NCI-H446 treated with DMSO at 0.1 percent for 48 hours (cell line): ENCODE measurements around the gene LRRC51.
"Not testable (repeated sequence)": the region's sequence is repeated elsewhere in the genome, so short reads cannot be mapped to it uniquely, and the experiment has no call there.

ENCODE experiments used
- DNase-seq: peaks from one replicate; lab custom pipeline; 2025; lab: John Stamatoyannopoulos, UW

Gene LRRC51

DNA sequence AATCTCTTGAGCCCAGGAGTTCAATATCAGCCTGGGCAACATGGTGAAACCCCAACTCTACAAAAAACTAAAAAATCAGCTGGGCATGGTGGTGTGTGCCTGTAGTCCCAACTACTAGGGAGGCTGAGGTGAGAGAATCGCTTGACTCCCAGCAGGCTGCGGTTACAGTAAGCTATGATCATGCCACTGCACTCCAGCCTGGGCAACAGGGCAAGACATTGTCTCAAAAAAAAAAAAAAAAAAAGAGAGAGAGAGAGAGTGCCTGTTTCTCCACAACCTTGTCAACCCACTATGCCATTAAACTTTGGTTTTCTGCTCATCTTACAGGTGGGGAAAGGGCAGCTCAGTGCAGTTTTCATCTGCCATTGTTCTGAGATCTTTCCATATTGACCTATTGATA, 60.0 kb downstream of the LRRC51 start:
- no peak for DNase-seq

DNA sequence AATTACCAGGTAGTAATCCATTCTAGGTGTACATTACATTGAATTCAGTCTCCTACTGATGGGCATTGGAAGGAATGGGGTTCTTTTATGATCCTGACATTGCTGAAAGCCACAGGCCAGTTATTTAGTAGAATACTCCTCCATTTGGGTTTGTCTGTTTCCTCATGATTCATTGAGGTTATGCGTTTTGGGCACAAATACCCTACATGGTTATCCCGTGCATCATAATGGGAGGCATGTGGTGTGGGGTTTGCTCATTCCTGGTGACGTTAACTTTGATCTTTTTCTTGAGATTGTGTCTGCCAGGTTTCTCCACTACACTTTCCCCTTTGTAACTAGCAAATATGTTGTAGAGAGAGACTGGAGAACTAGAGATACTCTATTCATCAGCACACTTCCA, 60.4 kb downstream of the LRRC51 start:
- DNase-seq = no peak

DNA sequence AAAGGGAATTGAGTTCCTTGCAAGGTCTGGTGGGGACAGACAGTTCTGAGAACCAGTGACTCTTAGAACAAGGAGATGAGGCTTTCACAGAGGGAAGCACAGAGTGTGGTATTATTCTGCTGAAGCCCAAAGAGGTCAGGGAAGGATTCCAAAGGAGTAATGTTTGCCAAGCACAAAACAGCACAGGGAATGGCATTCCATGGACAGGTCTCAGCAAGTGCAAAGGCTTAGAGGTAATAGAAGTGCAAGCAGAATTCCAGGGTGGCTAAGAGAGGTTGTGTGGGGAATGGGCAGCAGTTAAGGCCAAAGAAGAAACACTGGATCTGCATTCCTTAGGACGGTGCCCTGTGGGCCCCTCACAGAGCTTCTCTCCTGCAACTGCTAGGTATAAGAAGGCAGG, 61.4 kb downstream of the LRRC51 start:
- DNase-seq = not testable (repeated sequence)

DNA sequence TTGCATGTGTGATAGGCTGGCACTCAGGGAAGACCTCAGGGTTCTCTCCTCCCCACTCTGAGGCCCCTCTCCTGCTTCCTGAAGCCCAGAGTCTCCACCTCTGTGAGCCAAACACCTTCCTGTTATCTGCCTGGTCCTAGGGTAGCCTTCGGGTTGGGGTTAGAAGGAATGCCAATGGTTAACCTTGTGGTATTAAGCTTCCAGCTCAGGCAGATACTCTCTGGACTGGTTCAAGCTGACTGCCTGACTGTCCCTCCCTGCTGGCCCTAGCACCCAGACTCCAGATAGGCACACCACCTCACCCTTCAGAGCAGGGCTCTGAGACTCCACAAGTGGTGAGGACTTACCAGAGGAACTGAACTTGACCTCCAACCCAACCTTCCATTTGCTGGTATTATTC, 61.9 kb downstream of the LRRC51 start:
- DNase-seq = not testable (repeated sequence)

DNA sequence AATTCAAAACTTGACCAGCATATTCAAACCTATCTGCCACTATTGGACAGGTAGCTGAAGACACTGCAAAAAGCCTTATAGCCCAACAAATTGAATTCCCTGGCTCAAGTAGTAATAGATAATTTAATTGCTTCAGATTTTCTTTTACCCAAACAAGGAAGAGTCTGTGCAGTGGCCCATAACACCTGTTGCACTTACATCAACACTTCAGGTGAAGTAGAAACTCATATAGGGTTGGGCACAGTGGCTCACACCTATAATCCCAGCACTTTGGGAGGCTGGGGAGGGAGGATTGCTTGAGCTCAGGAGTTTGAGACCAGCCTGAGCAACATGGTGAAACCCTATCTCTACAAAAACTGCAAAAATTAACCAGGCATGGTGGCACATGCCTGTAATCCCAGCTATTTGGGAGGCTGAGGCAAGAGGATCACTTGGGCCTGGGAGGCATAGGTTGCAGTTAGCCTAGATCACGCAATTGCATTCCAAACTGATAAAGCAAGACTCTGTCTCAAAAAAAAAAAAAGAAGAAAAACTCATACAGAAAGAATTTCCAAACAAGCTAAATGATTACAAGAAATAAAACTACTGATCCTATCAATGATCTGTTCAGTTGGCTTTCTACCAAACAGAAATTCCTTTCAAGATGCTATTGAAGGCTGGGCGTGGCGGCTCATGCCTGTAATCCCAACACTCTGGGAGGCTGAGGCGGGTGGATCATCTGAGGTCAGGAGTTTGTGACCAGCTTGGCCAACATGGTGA, 64.3 kb downstream of the LRRC51 start:
- DNase-seq = no peak
